HG03064 (cell line): ENCODE data around the gene UGT2A3.

ENCODE experiments used
- ATAC-seq: cut with Tn5 transposase; IDR thresholded peaks from one replicate; pipeline ENCODE4 v1.9.1; 2021; ENCODE audit warnings: low read depth; ENCODE audit not compliant: unreplicated experiment

Gene UGT2A3

DNA sequence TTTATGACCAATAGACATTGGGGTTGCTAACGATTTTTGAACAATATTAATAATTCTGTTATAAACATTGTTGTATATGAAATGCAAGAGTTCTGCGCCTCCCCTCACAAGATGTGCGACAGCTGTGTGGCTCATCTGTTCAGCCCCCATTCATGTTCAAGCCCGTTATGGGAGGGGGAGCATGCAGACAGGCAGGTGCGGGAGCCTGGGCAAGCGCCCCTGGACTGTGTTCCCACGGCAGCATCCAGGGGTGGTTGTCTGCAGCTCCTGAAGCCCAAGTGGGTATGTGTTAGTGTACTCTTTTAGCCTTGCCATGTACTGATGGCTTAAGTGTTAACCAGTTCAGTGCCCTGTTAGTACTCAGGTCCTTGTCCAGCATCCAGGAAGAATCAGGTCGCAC is 34.6 kb downstream of the UGT2A3 start:
- no peak for ATAC-seq

DNA sequence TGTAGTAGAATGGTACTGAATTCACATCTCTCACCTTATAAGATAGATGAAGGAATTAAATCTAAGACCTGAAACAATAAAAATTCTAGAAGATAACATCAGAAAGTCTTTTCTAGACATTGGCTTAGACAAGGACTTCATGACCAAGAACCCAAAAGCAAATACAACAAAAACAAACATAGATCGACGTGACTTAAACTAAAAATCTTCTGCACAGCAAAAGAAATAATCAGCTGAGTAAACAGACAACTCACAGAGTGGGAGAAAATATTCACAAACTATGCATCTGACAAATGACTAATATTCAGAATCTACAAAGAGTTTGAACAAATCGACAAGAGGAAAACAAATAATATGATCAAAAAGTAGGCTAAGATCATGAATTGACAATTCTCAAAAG is 38.8 kb downstream of the UGT2A3 start:
- ATAC-seq = no peak

DNA sequence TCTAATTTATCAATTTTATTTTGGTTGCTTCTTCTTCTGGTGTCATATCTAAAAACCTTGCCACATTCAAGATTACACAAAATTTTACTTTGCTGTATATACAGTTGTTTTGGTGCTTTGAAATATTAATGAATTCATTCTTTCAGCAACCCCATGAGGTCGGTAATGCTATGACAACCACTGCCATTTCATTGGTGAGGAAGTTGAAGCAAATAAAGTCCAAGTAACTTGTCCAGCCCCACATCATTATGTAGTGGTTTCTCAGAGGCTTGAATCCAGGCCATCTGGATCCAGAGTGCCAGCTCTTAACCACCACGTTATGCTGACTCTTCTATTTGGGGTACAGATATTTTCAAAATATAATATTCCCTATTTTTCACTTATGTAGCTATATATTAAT is 42.2 kb downstream of the UGT2A3 start:
- no peak for ATAC-seq

DNA sequence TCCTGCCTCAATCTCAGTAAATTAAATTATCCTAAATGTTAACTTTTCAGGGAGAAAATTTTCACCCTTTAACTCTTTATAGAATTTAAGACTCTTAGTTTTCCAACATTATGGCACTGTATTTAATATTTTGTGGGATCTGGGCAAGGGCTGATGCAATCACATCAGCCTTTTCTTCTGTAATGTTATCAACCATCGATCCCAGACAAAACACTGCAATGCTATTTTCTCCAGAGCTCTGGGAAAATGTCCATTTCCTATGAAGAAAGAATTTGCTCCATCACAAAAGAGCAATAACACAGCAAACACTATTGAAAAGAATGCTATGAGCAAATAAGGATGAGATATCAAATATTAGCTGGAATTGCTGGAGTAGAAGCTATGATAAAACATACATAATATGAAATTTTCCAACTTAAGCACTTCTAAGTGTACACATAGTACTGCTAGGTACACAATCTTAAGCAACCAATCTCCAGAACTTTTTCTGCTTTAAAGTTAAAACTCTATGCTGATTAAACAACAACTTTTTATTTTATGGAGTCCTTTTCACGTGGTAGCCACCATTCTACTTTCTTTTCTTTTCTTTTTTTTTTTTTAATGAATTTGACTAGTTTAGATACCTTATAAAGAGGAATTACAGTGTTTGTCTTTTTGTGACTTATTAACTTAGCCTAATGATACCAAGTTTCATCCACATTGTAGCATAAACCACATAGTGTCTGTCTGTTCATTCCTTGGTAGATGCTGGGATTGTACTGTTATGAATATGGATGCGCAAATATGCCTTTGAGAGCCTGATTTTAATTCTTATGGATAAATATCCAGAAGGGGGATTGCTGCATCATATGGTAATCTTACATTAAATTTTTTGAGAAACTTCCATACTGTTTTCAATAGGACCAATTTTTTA is 43.6 kb downstream of the UGT2A3 start:
- no peak for ATAC-seq

DNA sequence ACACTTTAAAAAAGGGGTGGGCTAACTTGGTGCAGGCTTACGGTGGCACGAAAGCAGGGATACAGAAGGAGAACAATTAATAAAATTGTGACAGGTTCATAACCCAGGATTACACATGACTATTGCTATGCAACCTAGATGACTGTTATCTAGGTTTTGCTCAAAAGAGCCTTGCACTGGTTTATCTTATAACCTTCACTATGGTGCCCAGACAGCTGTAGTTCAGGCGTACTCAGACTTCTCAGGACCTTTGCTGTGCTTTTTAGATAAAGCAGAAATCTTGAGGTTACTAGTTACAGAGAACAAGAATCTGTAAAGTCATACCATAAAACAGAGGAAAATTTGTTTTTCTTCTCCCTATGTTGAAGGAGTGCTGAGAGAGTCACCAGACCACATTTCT is 44.4 kb downstream of the UGT2A3 start:
- no peak for ATAC-seq

DNA sequence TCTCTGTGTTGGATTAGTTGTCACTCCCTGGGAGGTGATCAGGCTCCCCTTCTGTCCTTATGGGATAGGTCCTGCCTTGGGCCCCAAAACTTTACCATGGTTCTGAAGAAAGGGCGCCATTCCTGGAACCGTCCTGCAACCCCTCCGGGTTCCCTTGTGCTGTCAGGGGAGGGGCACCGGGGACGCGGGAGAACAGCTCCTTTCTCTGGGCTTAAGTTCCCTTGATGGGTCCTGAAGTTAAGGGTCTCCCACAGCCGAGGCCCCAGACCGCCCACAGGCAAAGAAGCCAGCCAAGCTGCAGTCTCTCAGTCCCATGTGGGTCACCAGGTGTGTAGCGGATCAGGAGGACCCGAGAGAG is 44.8 kb downstream of the UGT2A3 start:
- no peak for ATAC-seq

DNA sequence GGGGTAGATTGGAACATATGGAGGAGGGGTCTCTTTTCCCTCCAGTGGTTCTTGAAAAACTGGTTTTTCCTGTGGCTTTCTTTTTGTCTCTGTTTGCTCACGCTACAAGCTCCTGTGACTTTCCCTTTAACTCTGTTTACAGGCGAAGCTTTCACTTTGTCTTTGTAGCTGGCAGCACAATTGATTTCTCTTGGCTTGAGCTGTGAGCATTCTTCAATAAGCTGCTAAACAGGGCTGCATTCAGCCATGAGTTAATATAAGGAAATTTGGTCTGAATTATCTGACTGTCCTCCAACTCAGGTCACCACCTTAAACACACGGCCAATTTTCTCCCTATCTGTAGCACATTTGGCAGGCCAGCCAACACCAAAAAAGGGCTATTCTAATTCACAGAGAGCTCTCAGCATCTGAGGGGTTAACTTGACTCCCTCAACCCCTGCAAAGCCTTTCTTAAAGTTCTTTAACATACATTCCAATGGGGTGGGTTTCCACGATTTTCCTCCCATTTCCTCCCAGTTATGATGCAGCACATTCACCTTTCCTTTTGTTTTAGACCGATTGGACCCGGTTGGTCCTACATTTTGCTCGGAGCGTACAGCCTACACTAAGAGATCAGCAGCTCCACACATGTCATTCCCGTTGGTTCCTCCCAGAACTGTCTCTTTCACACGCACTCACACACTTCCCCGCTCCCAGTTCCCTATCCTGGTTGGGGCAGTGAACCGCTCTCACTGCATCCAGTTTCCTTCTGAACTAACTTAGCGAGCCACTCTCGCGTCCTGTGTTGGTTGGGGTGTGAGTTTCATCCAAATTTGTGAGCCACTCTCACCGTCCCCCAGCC is 45.4 kb downstream of the UGT2A3 start:
- no peak for ATAC-seq

DNA sequence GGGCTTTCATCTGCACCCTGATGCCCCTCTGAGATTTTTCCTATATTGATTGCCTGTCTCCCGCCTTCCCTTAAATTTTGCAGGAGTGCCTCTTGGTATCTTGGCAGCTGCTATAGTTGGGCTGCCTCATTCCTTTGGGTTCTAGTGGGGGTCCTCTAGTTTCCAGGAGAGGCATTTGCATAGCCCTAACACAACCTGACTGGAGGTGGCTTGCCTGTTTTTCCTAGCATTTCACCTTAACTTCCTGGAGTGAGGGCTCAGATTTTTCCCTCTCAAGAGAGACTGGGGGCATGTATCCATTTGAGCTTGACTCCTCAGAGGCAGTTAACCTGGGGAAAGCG is 46.0 kb downstream of the UGT2A3 start:
- no peak for ATAC-seq

DNA sequence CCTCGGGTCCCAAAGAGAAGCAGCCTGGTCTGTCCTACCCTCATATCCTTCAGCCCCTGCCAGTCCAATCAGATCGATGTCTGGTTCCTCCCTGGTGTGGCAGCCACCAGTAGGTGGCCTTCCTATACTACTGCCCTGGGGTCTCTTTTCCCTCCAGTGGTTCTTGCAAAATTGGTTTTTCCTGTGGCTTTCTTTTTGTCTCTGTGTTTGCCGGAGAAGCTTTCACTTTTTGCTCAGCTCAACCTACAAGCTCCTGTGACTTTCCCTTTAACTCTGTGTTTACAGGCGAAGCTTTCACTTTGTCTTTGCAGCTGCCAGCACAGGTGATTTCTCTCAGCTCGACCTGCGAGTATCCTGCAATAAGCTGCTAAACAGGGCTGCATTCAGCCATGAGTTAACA is 46.8 kb downstream of the UGT2A3 start:
- no peak for ATAC-seq

DNA sequence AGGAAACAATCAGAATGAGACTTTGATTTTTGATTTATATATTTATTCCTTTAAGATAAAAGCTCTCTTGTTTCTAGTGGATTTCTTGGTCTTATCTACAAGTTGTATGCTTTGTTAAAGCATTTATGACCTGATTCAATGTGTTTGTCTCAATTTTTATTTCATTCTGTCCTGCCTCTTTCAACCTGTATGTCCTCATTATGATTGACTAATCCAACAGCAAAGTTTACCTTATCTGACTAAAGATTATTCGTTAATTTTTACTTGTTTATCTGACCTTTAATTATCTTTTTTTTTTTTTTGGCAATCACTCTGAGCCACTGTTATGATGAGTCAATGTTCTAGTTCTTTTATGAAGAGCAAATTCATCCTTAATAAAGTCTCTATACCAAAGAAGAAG is 54.9 kb downstream of the UGT2A3 start:
- no peak for ATAC-seq

DNA sequence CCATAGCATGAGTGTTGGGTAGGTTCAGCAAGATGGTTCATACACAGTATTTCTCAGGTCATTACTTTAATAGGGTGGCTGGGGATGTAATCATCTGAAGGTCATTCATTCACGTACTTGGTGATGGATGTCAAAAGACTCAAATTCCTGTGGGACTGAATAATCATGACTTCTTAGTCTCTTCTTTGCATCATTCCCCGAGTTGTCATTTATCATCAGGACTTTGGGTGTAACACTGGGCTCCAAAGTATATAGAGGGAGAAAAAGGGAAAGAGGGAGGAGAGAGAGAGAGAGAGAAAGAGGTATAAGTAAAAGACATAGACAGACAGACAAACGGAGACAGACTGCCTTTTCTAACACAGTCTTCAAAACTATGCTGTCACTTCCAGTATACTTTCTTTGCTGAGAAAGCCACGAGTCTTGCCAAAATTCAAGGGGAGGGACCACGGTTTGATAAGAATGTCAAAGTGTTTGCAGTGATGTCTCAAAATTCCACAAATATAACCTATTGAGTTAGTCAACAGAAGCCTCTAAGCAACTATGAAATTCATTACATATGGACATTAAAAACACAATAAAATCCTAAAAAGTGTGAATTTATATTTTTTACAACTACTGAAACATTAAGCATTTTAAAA is 55.9 kb downstream of the UGT2A3 start:
- no peak for ATAC-seq

DNA sequence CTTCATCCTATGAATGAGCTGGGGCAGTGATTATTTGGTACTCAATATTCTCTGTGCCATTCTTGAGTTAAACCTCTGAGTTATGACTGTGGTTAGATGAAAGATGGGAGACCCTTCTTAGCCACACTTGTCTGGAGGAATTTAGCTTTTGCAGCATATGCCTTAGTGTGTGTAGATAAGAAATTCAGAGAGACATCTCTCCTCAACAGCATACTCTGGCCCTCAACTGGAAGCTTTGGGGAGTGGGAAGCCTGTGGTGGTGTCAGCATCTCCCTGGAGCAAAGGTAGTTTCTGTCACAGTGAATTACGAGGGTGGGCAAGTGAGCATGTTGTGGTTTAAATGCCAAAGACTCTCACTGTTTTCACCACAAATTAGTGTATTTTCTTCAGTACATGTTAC is 58.7 kb downstream of the UGT2A3 start:
- no peak for ATAC-seq

DNA sequence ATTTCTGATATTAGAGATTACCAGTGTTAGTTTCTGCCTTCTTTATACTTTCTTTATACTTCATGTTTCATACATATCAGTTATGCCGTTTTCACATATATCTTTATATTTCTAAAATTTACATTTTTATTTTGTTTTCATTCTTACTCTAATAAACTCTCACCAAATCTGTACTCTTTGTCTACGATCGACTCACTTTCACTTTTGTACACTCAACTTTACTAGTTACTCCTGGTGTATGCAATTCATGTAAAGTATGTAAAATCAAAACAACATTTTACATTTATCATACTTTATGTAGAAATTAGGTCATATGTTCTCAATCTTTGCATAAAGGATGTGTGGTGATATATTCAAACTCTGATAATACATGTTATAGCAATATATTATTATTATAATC is 59.9 kb downstream of the UGT2A3 start:
- ATAC-seq = no peak

DNA sequence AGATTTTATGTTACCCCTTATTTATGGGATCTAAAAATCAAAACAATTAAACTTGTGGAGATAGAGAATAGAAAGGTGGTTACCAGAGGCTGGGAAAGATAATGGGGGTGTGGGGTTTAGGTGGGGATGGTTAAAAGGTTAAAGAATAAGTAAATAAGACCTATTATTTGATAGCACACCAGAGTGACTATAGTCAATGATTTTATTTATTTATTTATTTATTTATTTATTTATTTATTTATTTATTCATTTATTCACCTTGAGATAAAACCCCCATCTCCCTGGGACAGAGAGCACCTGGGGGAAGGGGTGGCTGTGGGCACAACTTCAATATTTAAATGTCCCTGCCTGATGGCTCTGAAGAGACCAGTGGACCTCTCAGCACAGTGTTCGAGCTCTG is 66.1 kb downstream of the UGT2A3 start:
- ATAC-seq = no peak

DNA sequence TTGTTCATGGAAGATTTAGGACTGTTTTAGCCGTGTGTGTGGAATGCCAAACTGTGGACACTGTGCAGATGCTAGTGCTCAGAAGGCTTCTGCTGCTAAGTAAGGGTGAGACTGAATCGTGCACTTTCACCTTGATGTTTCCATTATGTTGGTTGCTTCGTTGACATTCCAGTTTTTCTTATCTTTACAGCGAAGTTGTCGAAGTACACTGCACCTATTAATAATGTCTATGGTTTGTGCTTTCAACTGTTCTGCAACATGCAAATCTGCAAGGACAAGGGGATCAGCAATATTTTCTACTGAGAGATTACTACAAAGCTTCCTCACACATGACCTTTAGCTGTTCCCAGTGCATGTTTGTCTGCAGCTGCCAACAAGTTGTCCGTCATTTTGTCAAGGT is 67.7 kb downstream of the UGT2A3 start:
- no peak for ATAC-seq
